Hematopoietic multipotent progenitor cell treated with erythropoietin and hydrocortisone succinate and interleukin-3 and kit ligand, for 8 days (in vitro differentiated cells): ENCODE results near the gene ZIC1.

Experiments used
- DNase-seq: peaks from one replicate; pipeline ENCODE4 v3.0.0-alpha.2; 2015

ZIC1 gene

GRCh38 chr3:147397155-147397874 is 11.8 kb upstream of the ZIC1 start:
- DNase-seq = no peak

GRCh38 chr3:147397875-147398812 is 11.0 kb upstream of the ZIC1 start:
- no peak for DNase-seq

GRCh38 chr3:147398813-147399534 is 10.2 kb upstream of the ZIC1 start:
- DNase-seq = no peak

GRCh38 chr3:147400111-147400510 is 9.1 kb upstream of the ZIC1 start:
- no peak for DNase-seq

- no peak for DNase-seq
Measured at GRCh38 chr3:147400999-147401398, 8.2 kb upstream of the ZIC1 start.

GRCh38 chr3:147401421-147401820 is 7.7 kb upstream of the ZIC1 start:
- no peak for DNase-seq

GRCh38 chr3:147402159-147402558 is 7.0 kb upstream of the ZIC1 start:
- DNase-seq = no peak

GRCh38 chr3:147403511-147403910 is 5.7 kb upstream of the ZIC1 start:
- DNase-seq = no peak

GRCh38 chr3:147404000-147404799 is 5.0 kb upstream of the ZIC1 start:
- DNase-seq = no peak

GRCh38 chr3:147404800-147405230 is 4.3 kb upstream of the ZIC1 start:
- DNase-seq = no peak

GRCh38 chr3:147405231-147406027 is 3.7 kb upstream of the ZIC1 start:
- DNase-seq = no peak

GRCh38 chr3:147406028-147406931 is 2.9 kb upstream of the ZIC1 start, which contains the start of gene ZIC4:
TSS of gene ZIC4 (minus strand) at chr3:147406543. CDS start at chr3:147402797, 3,746 bp downstream.
- no peak for DNase-seq

GRCh38 chr3:147407114-147407497 is 2.1 kb upstream of the ZIC1 start:
- no peak for DNase-seq

GRCh38 chr3:147407498-147408187 is 1.5 kb upstream of the ZIC1 start:
- DNase-seq = no peak

- no peak for DNase-seq
Measured at GRCh38 chr3:147408188-147409100, 721 bp upstream of the ZIC1 start.

- no peak for DNase-seq
Measured at GRCh38 chr3:147410116-147410525, 956 bp downstream of the ZIC1 start.

GRCh38 chr3:147410526-147411237 is 1.5 kb downstream of the ZIC1 start:
- DNase-seq = no peak

- no peak for DNase-seq
Measured at GRCh38 chr3:147411238-147411814, 2.2 kb downstream of the ZIC1 start.
